EH (cell line): ENCODE measurements around the gene STK31.
"Not testable (repeated sequence)": the region's sequence is repeated elsewhere in the genome, so short reads cannot be mapped to it uniquely, and the experiment has no call there.

ENCODE experiments used
- DNase-seq: peaks from one replicate; pipeline ENCODE4 v3.0.0-alpha.2; 2015; ENCODE audit warnings: low read depth

The STK31 gene

GRCh38 chr7:23802720-23803397 lies 92.8 kb downstream of the STK31 start:
- no peak for DNase-seq

- DNase-seq, result no peak
Observed at GRCh38 chr7:23804707-23805106, 94.7 kb downstream of the STK31 start.

- no peak for DNase-seq
Observed at GRCh38 chr7:23808421-23808820, 98.4 kb downstream of the STK31 start.

- DNase-seq, result no peak
Observed at GRCh38 chr7:23810099-23810498, 100.1 kb downstream of the STK31 start.

DNA sequence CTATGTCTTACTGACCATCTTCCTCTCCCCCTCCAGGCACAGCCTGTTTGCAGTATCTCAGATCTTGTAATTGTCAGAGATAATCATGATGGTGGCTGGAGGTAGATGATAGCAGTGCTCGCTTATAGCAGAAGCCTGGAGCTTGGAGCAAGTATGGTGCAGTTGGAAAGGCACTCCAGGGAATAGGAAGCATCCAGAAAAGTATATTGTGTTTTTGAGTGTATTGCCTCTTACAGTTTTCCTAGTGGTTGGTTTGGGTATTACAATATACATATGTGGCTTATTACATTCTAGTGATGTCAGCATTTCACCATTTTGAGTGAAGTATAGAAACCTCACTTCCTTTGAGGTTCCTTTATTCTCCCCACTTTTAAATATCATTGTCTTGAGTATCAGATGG lies 101.5 kb downstream of the STK31 start:
- DNase-seq, result peak; percentile 3

- not testable (repeated sequence) for DNase-seq
Observed at GRCh38 chr7:23828125-23828524, 118.1 kb downstream of the STK31 start.

GRCh38 chr7:23832733-23833132 lies 122.7 kb downstream of the STK31 start:
- not testable (repeated sequence) for DNase-seq

GRCh38 chr7:23833405-23833804 lies 123.4 kb downstream of the STK31 start:
- no peak for DNase-seq

GRCh38 chr7:23844837-23845236 lies 134.8 kb downstream of the STK31 start:
- not testable (repeated sequence) for DNase-seq

DNA sequence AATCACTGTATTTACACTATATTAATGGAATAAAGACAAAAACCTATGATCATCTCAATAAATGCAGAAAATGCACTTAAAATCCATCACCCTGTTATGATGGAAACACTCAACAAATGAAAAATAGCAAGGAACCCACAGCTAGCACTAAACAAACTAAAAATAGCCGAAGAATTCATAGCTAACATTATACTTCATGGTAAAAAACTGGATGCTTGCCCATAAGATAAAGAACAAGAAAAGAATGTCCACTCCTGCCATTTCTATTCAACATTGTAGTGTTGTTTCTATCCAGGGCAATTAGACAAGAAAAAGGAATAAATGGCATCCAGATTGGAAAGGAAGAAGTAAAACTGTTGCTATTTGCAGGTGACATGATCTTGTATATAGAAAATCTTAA lies 142.1 kb downstream of the STK31 start:
- peak; percentile 47 for DNase-seq

- DNase-seq, result no peak
Observed at GRCh38 chr7:23852988-23853387, 143.0 kb downstream of the STK31 start.

DNA sequence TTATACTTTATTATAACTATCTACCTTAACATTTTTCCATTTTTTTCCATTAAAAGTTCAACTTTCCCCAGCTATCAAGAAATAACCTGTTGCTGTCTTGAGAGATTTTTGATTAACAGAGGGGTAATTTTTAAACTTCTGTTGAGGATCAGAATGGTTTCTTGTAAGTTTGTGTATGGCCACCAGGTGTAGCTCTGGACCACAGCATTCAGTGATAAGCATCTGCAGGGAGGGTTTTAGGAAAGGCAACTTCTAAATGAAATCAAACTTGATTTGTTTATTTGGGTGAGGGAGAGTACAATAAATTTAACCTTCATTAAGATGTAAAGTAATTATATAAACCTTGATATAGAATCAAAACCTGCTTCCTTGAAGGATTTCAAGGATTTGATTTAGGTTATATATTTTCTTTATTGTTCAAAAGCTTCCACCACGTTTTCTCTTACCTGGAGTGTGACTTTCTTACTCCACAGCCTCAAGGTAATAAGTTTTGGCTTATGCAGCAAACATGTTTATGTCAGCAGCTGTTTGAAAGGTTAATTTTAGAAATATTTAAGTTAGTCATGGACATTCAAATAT lies 153.3 kb downstream of the STK31 start:
- DNase-seq, result peak; percentile 43

DNA sequence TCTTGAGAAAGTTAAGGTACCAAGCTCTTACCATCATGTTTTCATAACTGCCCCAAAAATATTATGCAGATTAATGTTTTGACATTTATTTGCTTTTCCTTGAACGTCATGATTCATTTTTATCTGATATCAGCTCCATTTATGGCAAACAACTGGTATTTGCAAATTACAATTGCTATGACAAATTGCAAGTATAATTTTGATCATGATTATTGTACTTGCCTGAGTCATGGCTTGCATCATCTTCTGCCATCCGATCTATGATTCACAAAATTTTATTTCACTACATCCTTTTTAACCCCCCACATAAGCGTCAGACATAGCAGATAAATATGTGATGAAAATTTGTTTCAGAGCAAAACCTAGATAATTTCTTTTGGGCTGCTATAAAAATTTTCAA lies 155.0 kb downstream of the STK31 start:
- peak; percentile 62 for DNase-seq

DNA sequence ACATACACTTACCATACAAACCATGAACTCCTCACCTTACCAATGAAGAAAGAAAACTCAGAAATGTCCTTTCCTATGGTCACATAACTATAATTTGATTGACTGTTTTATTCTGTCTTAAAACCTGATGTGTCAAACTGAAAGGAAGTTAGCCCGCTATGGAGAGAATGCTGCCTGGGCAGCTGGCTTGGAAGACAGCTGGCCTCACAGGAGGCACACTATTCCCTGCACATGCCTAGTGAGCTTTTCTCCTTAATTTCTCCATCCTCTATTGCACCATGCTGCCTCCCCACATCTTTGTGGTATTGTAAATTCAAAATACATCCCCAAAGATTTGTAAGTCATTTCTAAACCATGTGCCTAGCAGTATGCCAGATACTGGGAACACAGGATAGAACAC lies 163.3 kb downstream of the STK31 start:
- no peak for DNase-seq

DNA sequence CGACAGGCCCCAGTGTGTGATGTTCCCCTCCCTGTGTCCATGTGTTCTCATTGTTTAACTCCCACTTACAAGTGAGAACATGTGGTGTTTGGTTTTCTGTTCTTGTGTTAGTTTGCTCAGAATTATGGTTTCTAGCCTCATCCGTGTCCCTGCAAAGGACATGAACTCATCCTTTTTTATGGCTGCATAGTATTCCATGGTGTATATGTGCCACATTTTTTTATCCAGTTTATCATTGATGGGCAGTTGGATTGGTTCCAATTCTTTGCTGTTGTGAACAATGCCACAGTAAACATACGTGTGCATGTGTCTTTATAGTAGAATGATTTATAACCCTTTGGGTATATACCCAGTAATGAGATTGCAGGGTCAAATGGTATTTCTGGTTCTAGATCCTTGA lies 166.5 kb downstream of the STK31 start:
- DNase-seq, result not testable (repeated sequence)
